ENCODE results near the gene PPP1CA.
"Not testable (repeated sequence)": the region's sequence is repeated elsewhere in the genome, so short reads cannot be mapped to it uniquely, and the experiment has no call there.

Gene PPP1CA

GRCh38 chr11:67434395-67434881 lies 32.8 kb upstream of the PPP1CA start:
- DNase-seq, result peak; percentile 21

GRCh38 chr11:67433536-67434394 lies 32.1 kb upstream of the PPP1CA start:
- no peak for DNase-seq

GRCh38 chr11:67432655-67433349 lies 31.1 kb upstream of the PPP1CA start:
- no peak for DNase-seq

GRCh38 chr11:67431346-67432249 lies 29.9 kb upstream of the PPP1CA start:
- no peak for DNase-seq

- no peak for DNase-seq
Measured at GRCh38 chr11:67429722-67430121, 28.1 kb upstream of the PPP1CA start.

GRCh38 chr11:67429038-67429668 lies 27.5 kb upstream of the PPP1CA start:
- no peak for DNase-seq

- peak; percentile 98 for DNase-seq
Measured at GRCh38 chr11:67428052-67429001, 26.7 kb upstream of the PPP1CA start, which contains the start of gene RPS6KB2. TSS of gene RPS6KB2 (plus strand) at chr11:67428494. CDS start at chr11:67428546, 52 bp downstream.

GRCh38 chr11:67427364-67427859 lies 25.8 kb upstream of the PPP1CA start:
- DNase-seq, result not testable (repeated sequence)

GRCh38 chr11:67423891-67424613 lies 22.4 kb upstream of the PPP1CA start:
- DNase-seq, result no peak

GRCh38 chr11:67423466-67423865 lies 21.8 kb upstream of the PPP1CA start:
- DNase-seq, result no peak

- no peak for DNase-seq
Measured at GRCh38 chr11:67422891-67423290, 21.2 kb upstream of the PPP1CA start.

GRCh38 chr11:67421430-67422031 lies 19.9 kb upstream of the PPP1CA start:
- no peak for DNase-seq

- DNase-seq, result peak; percentile 94
Measured at GRCh38 chr11:67420646-67421429, 19.2 kb upstream of the PPP1CA start.

- DNase-seq, result no peak
Measured at GRCh38 chr11:67420147-67420645, 18.5 kb upstream of the PPP1CA start.

GRCh38 chr11:67419325-67420049 lies 17.8 kb upstream of the PPP1CA start:
- DNase-seq, result no peak

GRCh38 chr11:67418476-67419281 lies 17.0 kb upstream of the PPP1CA start:
- no peak for DNase-seq

- DNase-seq, result no peak
Measured at GRCh38 chr11:67417425-67417824, 15.8 kb upstream of the PPP1CA start.

All from stimulated activated naive CD4-positive, alpha-beta T cell treated with Interleukin-2 at 50 U/mL for 16 hours (primary cell).